GM12878 (cell line): ENCODE measurements around the gene ETV7. TPM values are rescaled to one million over a fixed set of nuclear protein-coding genes. Genes with fewer than 3 reads are reported as not detected.

Experiments used
- BCLAF1 ChIP-seq: fragments of 450-650 bp; IDR thresholded peaks from 2 replicates; pipeline ENCODE4 v1.6.1; 2017; ENCODE audit warnings: antibody characterized with exemption, mild to moderate bottlenecking, moderate library complexity
- DPF2 ChIP-seq: fragments of 450-650 bp; IDR thresholded peaks from 2 replicates; pipeline ENCODE4 v1.6.1; 2017; ENCODE audit warnings: mild to moderate bottlenecking
- ETV6 ChIP-seq, 2 experiments: fragments of 450-650 bp in 1 of 2; IDR thresholded peaks in 1 of 2; conservative IDR thresholded peaks in 1 of 2; 2 replicates each; pipeline ENCODE4 v1.6.1; 2014; ENCODE audit warnings: antibody characterized with exemption in 1 of 2, borderline replicate concordance in 1 of 2, low read depth in 1 of 2, mild to moderate bottlenecking in 1 of 2, moderate library complexity in 1 of 2
- IRF4 ChIP-seq: IDR thresholded peaks from 2 replicates; pipeline ENCODE4 v1.6.1; 2011; ENCODE audit warnings: low read depth, low read length
- MAX ChIP-seq: IDR thresholded peaks from 2 replicates; pipeline ENCODE4 v1.6.1; 2012; ENCODE audit warnings: low read depth, low read length, improper control_type of control experiment
- MEF2A ChIP-seq: IDR thresholded peaks from 2 replicates; pipeline ENCODE4 v1.6.1; 2011; ENCODE audit warnings: low read depth, mild to moderate bottlenecking, low read length, moderate library complexity; ENCODE audit not compliant: insufficient read depth
- MLLT1 ChIP-seq: fragments of 450-650 bp; IDR thresholded peaks from 2 replicates; pipeline ENCODE4 v1.6.1; 2016; ENCODE audit warnings: mild to moderate bottlenecking
- MYC ChIP-seq: IDR thresholded peaks from 2 replicates; pipeline ENCODE4 v1.6.1; 2011; ENCODE audit warnings: mild to moderate bottlenecking, low read length, moderate library complexity, inconsistent platforms; ENCODE audit not compliant: insufficient read depth, insufficient replicate concordance, insufficient read length, severe bottlenecking
- NKRF ChIP-seq: fragments of 450-650 bp; conservative IDR thresholded peaks from 2 replicates; pipeline ENCODE4 v1.6.1; 2017; ENCODE audit warnings: mild to moderate bottlenecking, moderate library complexity
- NRF1 ChIP-seq: conservative IDR thresholded peaks from 2 replicates; pipeline ENCODE4 v1.6.1; 2011; ENCODE audit warnings: mild to moderate bottlenecking, low read depth, low read length, improper control_type of control experiment
- POLR2AphosphoS2 ChIP-seq: IDR thresholded peaks from 2 replicates; pipeline ENCODE4 v1.6.1; 2011; ENCODE audit warnings: low read depth, mild to moderate bottlenecking, low read length, improper control_type of control experiment, moderate library complexity
- RUNX3 ChIP-seq: IDR thresholded peaks from 2 replicates; pipeline ENCODE4 v1.6.1; 2012; ENCODE audit warnings: low read length, inconsistent platforms
- TAF1 ChIP-seq: IDR thresholded peaks from 2 replicates; pipeline ENCODE4 v1.6.1; 2011; ENCODE audit warnings: mild to moderate bottlenecking, low read depth, low read length, borderline replicate concordance
- ZNF384 ChIP-seq: IDR thresholded peaks from 2 replicates; pipeline ENCODE4 v1.6.1; 2012; ENCODE audit warnings: low read depth, mild to moderate bottlenecking, low read length, improper control_type of control experiment, borderline replicate concordance
- ZNF687 ChIP-seq: fragments of 450-650 bp; IDR thresholded peaks from 2 replicates; pipeline ENCODE4 v1.6.1; 2017; ENCODE audit warnings: mild to moderate bottlenecking, moderate library complexity
- polyA plus RNA-seq, 11 experiments: library from polyadenylated mRNA; depleted of rRNA in 4 of 11; unstranded in 6 of 11; stranded (reverse) in 5 of 11; fragments of >200 nt; fragmentation: Nextera tagmentation in 4 of 11; fragmentation: Illumina TruSeq in 1 of 11; extraction: Ambion mirVana in 4 of 11; extraction: Trizol in 1 of 11; gene quantifications; 1 replicate in 1 of 11; 2 replicates in 10 of 11; pipeline versions ENCODE4 v1.2.1 to v1.2.3, GENCODE V29; 2011 to 2016; ENCODE audit warnings: inconsistent platforms in 2 of 11, missing spikeins in 2 of 11, low read depth in 1 of 11
- total RNA-seq, 4 experiments: library from RNA; depleted of rRNA in 3 of 4; stranded (reverse); fragments of >200 nt in 3 of 4; fragmentation: Illumina TruSeq in 1 of 4; extraction: Trizol in 1 of 4; gene quantifications; 2 replicates each; pipeline versions ENCODE4 v1.2.1 to v1.2.3, GENCODE V29; 2013 to 2021

Gene ETV7
- total and polyA plus RNA-seq, 10 of the 15 experiments (the other 5 are each of a cell fraction or from before 2014, with no cell fraction given), result 0.04 to 1.8 (median 1.3) TPM

DNA sequence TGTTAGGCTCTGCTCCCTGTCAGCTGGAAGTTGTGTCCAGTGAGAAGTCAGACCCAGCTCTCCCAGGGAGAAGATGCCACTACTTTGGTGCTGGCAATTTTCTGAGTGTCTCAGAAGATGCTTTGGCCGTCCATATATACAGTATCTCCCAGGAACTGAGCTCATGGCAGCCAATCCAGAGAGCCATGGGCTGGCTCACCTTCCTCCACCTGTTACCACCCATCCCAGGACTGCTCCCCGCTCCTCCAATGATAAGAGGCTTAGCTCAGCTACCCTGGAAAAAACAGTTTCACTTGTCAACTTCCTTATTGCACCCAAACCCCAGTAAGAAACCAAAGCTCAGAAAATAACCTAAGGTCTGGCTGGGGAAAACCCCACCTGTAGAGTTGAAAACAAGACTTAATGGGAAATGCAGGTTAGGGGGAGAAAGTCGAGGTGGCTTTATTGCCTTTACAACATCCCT, 50.7 kb downstream of the ETV7 start, which contains the start of gene BNIP5 (continued):
- TF ChIP-seq ZNF687, result peak; percentile 29; the same call in 1 of the 2 replicates
- TF ChIP-seq MYC, result no peak
- TF ChIP-seq POLR2AphosphoS2, result no peak
- no peak for TF ChIP-seq MLLT1
- no peak for TF ChIP-seq TAF1
- TF ChIP-seq MAX, result no peak
- TF ChIP-seq BCLAF1, result no peak
- 0 out of 2 replicates have a peak, but pooled peaks have one; percentile 6 for TF ChIP-seq MEF2A
- no peak for TF ChIP-seq NKRF
- no peak for TF ChIP-seq ETV6 (conservative IDR thresholded peaks at IDR 0.05 in 1 of 2, IDR thresholded peaks at IDR 0.05 in 1 of 2; ENCODE audit: borderline replicate concordance in 1 of 2, low read depth in 1 of 2)
- no peak for TF ChIP-seq NRF1
- no peak for TF ChIP-seq ZNF384
- TF ChIP-seq DPF2, result 0 out of 2 replicates have a peak, but pooled peaks have one; percentile 22
- TF ChIP-seq IRF4, result no peak
- peak; percentile 48 for TF ChIP-seq RUNX3
- TF ChIP-seq, all 136 proteins: peak for 10
